Measurements from ENCODE around the gene ADCY1. TPM values are rescaled to one million over a fixed set of nuclear protein-coding genes. Genes with fewer than 3 reads are reported as not detected.

ADCY1 gene
- total RNA-seq, 1 experiment from 2014 or later = not detected

DNA sequence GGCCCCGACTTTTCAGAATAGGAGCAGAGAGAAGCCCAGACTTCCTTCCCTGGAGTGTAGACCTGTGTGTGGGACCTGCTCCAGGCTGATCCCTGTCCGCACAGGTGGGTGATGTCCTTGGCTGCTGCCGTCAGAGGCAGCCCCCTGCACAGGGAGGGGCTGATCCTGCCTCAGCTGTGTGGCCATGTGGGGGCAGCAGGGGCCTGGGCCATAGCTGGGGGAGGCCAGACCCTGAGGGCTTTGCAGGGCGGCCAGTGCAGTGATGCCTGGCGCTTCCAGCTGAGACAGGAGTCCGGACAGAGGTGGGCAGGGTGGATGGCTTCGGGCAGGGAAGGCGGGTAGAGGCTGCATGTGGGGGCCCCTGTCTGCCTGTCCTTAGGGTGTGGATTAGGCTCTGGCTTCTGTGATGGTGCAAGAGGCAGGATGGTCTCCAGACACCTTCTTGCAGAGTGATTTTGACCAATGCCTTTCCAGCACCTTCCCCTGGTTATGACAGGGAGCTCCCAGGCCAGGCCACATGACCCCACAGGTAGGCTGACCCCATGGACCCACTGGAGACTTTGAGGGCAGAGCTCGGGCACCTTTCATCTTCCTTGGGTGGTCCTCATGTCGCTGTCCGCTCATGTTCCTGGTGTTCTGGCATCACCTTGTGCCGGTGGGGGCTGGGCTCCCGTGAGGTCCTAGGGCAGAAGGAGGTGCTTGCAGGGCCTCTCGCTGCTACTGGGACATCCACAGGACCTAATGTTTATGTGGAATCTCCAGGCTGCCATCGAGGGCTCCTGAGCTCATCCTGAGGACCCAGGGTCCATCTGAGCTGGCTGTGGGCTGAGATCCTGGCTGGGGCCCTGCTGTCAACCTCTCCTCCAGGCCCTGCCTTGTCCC, 141.5 kb downstream of the ADCY1 start:
- POLR2A ChIA-PET (ENCODE audit: unreplicated experiment) = interaction anchor here (0.5 kb wide), 1 partner anchor 34 kb away, joined by 3 read pairs; no protein-coding TSS in a partner anchor
- no peaks in the 10 kb centered on the region for H3K4me1 ChIP-seq (replicated peaks; ENCODE audit: insufficient read depth)
- no peaks in the 10 kb centered on the region for H3K36me3 ChIP-seq (ENCODE audit: low read depth)
- no peaks in the 10 kb centered on the region for H4K20me1 ChIP-seq (ENCODE audit: insufficient read depth)
- no TSS peak for BruUV-seq (replicated peaks)
- TF ChIP-seq, protein P1, sequence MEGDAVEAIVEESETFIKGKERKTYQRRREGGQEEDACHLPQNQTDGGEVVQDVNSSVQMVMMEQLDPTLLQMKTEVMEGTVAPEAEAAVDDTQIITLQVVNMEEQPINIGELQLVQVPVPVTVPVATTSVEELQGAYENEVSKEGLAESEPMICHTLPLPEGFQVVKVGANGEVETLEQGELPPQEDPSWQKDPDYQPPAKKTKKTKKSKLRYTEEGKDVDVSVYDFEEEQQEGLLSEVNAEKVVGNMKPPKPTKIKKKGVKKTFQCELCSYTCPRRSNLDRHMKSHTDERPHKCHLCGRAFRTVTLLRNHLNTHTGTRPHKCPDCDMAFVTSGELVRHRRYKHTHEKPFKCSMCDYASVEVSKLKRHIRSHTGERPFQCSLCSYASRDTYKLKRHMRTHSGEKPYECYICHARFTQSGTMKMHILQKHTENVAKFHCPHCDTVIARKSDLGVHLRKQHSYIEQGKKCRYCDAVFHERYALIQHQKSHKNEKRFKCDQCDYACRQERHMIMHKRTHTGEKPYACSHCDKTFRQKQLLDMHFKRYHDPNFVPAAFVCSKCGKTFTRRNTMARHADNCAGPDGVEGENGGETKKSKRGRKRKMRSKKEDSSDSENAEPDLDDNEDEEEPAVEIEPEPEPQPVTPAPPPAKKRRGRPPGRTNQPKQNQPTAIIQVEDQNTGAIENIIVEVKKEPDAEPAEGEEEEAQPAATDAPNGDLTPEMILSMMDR (conservative IDR thresholded peaks at IDR 0.05) = no peak
- no peak for TF ChIP-seq EZH2 (IDR thresholded peaks at IDR 0.05; ENCODE audit: low read depth)
- no peaks in the 10 kb centered on the region for H3K79me2 ChIP-seq (ENCODE audit: low read depth)
- no peak overlapping the region for H2AFZ ChIP-seq
- no peak for DNase-seq
- H3K9me3 ChIP-seq (ENCODE audit: insufficient read depth, low read depth) = no peaks in the 10 kb centered on the region
- no peak overlapping the region for H3K4me2 ChIP-seq
- H3K27ac ChIP-seq = no peak overlapping the region
- intact Hi-C loops (cut with micrococcal nuclease; ENCODE audit: unreplicated experiment) = no loop called here
- H3K9me2 ChIP-seq (ENCODE audit: insufficient read depth) = no peaks in the 10 kb centered on the region
- CTCF ChIA-PET = no interaction called here
- H3K4me3 ChIP-seq = no peak overlapping the region
- H3F3A ChIP-seq (ENCODE audit: insufficient read depth, low read depth) = no peaks in the 10 kb centered on the region
- H3K27me3 ChIP-seq (ENCODE audit: insufficient read depth, low read depth) = peaks cover 72% of the 10 kb centered on the region

- Histone ChIP-seq H3K9me2 (ENCODE audit: insufficient read depth) (no peaks in the 10 kb centered on the region), H3K79me2 (ENCODE audit: low read depth) (no peaks in the 10 kb centered on the region), H4K20me1 (ENCODE audit: insufficient read depth) (no peaks in the 10 kb centered on the region), H3K27me3 (ENCODE audit: insufficient read depth, low read depth) (peaks cover 67% of the 10 kb centered on the region), H2AFZ (no peak overlapping the region), H3K36me3 (ENCODE audit: low read depth) (no peaks in the 10 kb centered on the region), H3F3A (ENCODE audit: insufficient read depth, low read depth) (no peaks in the 10 kb centered on the region), H3K27ac (no peak overlapping the region), H3K9me3 (ENCODE audit: insufficient read depth, low read depth) (no peaks in the 10 kb centered on the region), H3K4me2 (no peak overlapping the region), H3K4me3 (no peak overlapping the region), H3K4me1 (replicated peaks; ENCODE audit: insufficient read depth) (no peaks in the 10 kb centered on the region)
- BruUV-seq (replicated peaks) = no TSS peak
- TF ChIP-seq EZH2 (IDR thresholded peaks at IDR 0.05; ENCODE audit: low read depth) = no peak
- TF ChIP-seq, protein P1 (conservative IDR thresholded peaks at IDR 0.05) = no peak
- intact Hi-C loops (cut with micrococcal nuclease; ENCODE audit: unreplicated experiment) = no loop called here
- ChIA-PET CTCF (no interaction called here), POLR2A (ENCODE audit: unreplicated experiment) (no interaction called here)
- DNase-seq = no peak
These were observed 142.4 kb downstream of the ADCY1 start for GRCh38 chr7:45716380-45717203.

GRCh38 chr7:45717537-45718235, 143.5 kb downstream of the ADCY1 start:
- no TSS peak for BruUV-seq (replicated peaks)
- H4K20me1 ChIP-seq (ENCODE audit: insufficient read depth) = no peaks in the 10 kb centered on the region
- H2AFZ ChIP-seq = no peak overlapping the region
- no peak overlapping the region for H3K4me2 ChIP-seq
- no peaks in the 10 kb centered on the region for H3K9me3 ChIP-seq (ENCODE audit: insufficient read depth, low read depth)
- H3F3A ChIP-seq (ENCODE audit: insufficient read depth, low read depth) = no peaks in the 10 kb centered on the region
- no peak for DNase-seq
- no peaks in the 10 kb centered on the region for H3K79me2 ChIP-seq (ENCODE audit: low read depth)
- no peaks in the 10 kb centered on the region for H3K9me2 ChIP-seq (ENCODE audit: insufficient read depth)
- peaks cover 61% of the 10 kb centered on the region for H3K27me3 ChIP-seq (ENCODE audit: insufficient read depth, low read depth)
- ChIA-PET POLR2A (ENCODE audit: unreplicated experiment) (no interaction called here), CTCF (no interaction called here)
- intact Hi-C loops (cut with micrococcal nuclease; ENCODE audit: unreplicated experiment) = no loop called here
- H3K36me3 ChIP-seq (ENCODE audit: low read depth) = no peaks in the 10 kb centered on the region
- H3K27ac ChIP-seq = no peak overlapping the region
- H3K4me1 ChIP-seq (replicated peaks; ENCODE audit: insufficient read depth) = no peaks in the 10 kb centered on the region
- no peak for TF ChIP-seq EZH2 (IDR thresholded peaks at IDR 0.05; ENCODE audit: low read depth)
- TF ChIP-seq, protein P1 (conservative IDR thresholded peaks at IDR 0.05) = no peak
- H3K4me3 ChIP-seq = no peak overlapping the region
